Choroid plexus epithelial cell (primary cell): ENCODE data around the gene DEPP1.
"Not testable (repeated sequence)": the region's sequence is repeated elsewhere in the genome, so short reads cannot be mapped to it uniquely, and the experiment has no call there.

Experiments
- DNase-seq: peaks from one replicate; pipeline ENCODE4 v3.0.0-alpha.2; 2010; ENCODE audit warnings: low read depth
- H3K4me3 ChIP-seq: 2 replicates; pipeline ENCODE4 v1.5.1; 2011; ENCODE audit warnings: low read depth, mild to moderate bottlenecking, control low read depth, low read length, moderate library complexity
- CTCF ChIP-seq: conservative IDR thresholded peaks from 2 replicates; pipeline ENCODE4 v1.5.1; 2011; ENCODE audit warnings: low read depth, mild to moderate bottlenecking, control low read depth, inconsistent platforms, low read length, moderate library complexity

DEPP1 gene, protein sequence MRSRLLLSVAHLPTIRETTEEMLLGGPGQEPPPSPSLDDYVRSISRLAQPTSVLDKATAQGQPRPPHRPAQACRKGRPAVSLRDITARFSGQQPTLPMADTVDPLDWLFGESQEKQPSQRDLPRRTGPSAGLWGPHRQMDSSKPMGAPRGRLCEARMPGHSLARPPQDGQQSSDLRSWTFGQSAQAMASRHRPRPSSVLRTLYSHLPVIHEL

DNA sequence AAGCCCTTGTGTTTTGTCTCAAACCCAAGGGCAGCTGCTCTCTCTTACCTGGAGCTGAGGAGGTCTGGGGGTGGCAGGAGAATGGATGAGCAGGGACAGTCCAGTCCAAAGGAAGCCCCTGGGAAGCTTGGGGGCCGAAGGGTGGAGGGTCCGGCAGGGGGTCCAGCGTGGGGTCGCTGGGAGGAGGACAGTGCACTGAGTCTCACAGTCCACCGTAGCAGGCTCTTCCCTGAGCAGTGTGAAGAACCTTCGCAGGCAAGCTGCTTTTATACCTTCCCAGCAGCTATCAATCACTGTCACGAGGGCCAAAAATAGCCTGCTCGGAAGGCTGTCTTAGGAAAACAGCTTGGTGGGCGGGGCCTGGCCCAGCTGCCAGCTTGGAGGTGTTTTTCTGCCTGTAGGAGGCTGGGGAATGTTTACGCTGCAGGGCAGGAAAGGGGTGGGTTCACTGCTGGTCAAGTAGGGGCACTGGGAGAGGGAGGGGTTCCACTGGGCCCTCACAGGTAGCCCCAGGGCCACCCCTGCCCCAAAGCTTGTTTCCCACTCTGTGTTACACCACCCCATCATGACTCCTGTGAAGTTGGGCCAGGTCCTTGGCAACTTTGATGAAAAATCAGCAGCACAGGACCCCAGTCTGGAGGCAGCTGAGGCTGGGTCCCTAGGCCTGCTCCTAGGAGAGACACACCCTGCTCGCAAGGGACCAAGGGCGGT lies at the start of gene DEPP1:
Gene DEPP1, minus strand, starts transcription at position 240 of the 711 bp plus-strand sequence. CDS start 779 bp downstream, outside the sequence.
- TF ChIP-seq CTCF = peak; percentile 26
- DNase-seq = peak; percentile 96
- H3K4me3 ChIP-seq = peak within 1 kb of the TSS; percentile 64

GRCh38 chr10:45023426-45023825 lies 44.8 kb upstream of the DEPP1 start:
- peak; percentile 59 for DNase-seq
- TF ChIP-seq CTCF = no peak
- H3K4me3 ChIP-seq = no peak overlapping the region

DNA sequence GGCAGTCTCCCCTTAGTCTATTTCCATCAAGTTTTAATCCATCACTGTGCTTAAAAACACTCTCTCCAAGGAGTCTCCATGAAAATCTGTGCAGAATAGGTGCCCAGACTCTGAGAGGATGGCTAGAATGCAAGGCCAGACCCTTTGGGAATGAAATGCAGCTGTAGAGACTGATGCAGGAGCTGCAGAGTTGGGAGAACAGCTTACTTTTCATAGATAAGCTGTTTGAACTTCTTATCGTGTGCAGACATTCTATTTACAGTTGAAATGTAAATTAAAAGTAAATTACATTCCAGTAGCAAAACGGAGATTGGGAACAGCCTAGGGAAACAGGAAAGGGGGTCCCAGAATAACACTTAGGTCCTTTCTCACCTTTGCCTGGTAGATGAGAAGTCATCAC lies 37.0 kb upstream of the DEPP1 start:
- no peak overlapping the region for H3K4me3 ChIP-seq
- DNase-seq = no peak

DNA sequence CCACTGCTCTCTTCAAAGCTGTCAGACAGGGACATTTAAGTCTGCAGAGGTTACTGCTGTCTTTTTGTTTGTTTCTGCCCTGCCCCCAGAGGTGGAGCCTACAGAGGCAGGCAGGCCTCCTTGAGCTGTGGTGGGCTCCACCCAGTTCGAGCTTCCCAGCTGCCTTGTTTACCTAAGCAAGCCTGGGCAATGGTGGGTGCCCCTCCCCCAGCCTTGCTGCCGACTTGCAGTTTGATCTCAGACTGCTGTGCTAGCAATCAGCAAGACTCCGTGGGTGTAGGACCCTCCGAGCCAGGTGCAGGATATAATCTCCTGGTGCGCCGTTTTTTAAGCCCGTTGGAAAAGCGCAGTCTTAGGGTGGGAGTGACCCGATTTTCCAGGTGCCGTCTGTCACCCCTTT lies 35.9 kb upstream of the DEPP1 start:
- not testable (repeated sequence) for H3K4me3 ChIP-seq, DNase-seq

More for the DNA sequence above, 37.0 kb upstream of the DEPP1 start:
- no peak for TF ChIP-seq CTCF

GRCh38 chr10:45008524-45009161 lies 30.0 kb upstream of the DEPP1 start:
- TF ChIP-seq CTCF = peak; percentile 74
- DNase-seq = peak; percentile 95

GRCh38 chr10:45006276-45007030 lies 27.8 kb upstream of the DEPP1 start:
- TF ChIP-seq CTCF = no peak
- no peak overlapping the region for H3K4me3 ChIP-seq
- DNase-seq = no peak

More at GRCh38 chr10:45008524-45009161, 30.0 kb upstream of the DEPP1 start:
- H3K4me3 ChIP-seq = no peak overlapping the region

DNA sequence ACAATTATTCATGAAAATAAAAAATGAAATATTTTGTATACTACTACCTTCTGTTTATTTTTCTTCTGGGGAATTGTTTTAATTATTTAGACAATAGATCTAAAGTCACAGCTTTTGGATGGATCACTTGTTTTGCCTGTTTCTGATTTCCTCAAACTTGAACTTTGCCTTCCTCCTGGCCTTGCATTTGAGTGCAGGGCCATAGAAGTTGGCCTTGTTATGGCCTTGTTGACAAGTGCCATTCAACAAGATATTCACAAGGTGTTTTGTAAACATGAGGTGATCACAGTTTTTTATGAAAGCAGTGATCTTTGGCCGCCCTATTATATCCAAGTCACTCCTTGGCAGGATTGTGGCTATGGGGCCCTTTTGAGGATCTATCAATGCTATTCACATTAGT lies 26.7 kb upstream of the DEPP1 start:
- no peak overlapping the region for H3K4me3 ChIP-seq
- DNase-seq = no peak
- TF ChIP-seq CTCF = no peak
